HT-29 (cell line): Measurements from ENCODE around the gene TGM6. TPM values are rescaled to one million over a fixed set of nuclear protein-coding genes. Genes with fewer than 3 reads are reported as not detected.

Experiments used
- DNase-seq: peaks from one replicate; pipeline ENCODE4 v3.0.0-alpha.2; 2015; ENCODE audit warnings: low spot score
- total RNA-seq: library from RNA; depleted of rRNA; stranded (reverse); fragments of >200 nt; shearing (Covaris generic); gene quantifications from 2 replicates; pipeline ENCODE4 v1.2.3, GENCODE V29; 2014

Gene TGM6
- total RNA-seq, 1 experiment from 2014 or later, result not detected

DNA sequence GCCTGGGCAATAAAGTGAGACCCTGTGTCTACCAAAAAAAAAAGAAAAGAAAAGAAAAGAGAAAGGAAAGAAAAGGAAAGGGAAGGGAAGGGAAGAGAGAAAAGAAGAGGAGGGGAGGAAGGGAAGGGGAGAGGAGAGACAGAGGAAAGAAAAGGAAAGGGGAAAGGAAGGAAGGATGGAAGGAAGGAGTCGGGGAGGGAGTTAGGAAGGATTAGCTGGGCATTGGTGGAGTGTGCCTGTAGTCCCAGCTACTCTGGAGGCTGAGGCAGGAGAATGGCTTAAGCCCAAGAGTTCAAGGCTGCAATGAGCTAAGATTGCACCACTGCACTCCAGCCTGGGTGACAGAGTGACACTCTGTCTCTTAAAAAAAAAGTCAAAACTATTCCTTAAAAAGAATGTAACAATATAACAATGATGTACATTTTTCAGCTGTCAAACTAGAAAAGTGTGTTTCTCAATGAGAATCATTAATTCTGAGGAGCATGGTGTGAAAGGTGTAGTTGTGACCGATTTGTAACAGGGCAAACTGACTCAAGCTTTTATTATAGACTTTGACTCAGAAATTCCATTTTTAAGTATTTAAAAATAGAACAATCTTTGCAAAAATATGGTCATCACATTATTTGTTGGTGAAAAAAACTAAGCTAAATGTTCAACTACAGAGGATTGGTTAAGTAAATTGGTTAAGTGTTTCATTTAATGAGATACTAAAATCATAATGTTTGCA is 75.2 kb downstream of the TGM6 start:
- no peak for DNase-seq

DNA sequence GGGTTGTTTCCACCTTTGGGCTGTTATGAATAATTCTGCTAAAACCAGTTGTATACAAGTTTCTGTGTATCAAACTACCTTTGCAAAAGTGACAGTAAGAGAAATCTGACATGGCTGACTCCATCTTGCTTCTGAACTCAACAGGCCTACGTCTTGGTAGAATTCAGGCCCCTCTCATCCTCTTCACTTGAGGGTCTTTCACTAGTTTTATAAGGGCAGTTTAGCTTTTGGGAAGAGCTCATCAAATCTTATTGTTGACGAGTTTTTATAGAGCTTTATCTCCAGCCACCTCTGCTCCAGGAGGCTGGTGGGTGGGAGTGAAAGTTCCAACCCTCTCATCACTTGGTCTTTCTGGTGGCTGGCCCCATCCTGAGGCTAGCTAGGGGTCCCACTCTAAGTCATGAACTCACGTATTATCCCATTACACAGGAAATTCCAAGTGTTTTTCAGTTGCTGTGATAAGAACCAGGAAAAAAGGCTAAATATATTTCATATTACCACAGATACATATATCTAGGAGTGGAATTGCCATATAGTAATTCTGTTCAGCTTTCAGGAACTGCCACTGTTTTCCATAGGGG is 78.3 kb downstream of the TGM6 start:
- DNase-seq, result no peak

DNA sequence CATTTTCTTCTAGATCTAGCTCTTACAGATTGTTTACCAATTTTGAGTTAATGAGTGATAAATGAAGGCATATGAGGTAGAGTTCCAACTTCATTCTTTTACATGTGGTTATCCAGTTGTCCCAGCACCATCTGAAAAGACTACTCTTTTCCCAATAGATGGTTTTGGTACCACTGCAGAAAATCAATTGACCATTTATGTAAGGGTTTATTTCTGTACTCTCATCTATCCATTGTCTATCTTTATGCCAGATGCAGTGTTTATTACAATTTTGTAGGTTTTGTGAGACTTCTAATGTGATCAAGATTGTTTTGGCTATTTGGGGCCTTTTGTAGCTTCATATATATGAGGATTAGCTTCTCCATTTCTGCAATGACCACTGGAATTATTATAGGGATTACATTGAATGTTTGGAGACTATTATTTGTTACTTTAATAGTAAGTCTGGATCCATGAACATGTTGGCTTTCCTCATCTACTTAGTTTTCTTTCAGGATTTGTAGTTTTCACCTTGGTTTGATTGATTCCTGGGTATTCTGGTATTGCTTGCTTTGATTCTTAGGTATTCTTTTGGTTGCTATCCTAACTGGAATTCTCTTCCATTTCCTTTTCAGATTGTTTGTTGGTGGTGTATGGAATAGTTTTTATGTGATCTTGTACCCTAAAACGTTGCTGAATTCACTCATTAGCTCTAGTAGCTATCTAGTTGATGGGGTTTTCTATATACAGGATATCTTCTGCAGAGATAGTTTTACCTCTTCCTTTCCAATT is 79.5 kb downstream of the TGM6 start:
- DNase-seq, result no peak

DNA sequence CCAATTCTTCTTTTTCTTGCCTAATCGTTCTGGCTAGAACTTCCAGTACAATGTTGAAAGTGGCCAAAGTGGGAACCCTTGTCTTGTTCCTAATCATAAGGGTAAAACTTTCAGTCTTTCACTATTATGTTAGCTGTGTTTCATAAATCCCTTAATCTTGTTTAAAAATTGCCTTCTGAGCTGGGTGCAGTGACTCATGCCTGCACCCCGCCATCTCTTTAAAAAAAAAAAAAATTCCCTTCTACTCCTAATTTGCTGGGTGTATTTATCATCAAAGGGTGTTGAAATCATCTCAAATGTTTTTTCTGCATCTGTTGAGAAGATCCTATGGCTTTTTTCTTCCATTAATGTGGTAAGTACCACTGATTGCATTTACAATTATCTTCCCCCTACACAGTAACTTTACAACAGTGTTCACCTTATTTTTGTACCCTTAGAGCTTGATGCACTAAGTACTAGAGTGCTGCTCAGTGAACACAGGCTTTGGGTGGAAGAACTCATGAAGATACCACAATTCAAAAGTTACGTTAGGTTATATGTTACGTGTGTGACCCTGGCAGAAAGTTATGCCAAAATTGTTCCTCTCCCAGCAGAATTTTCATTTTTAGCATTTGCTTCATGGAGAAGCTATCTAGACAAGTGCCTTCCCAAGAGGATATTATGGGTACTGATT is 80.2 kb downstream of the TGM6 start:
- DNase-seq, result no peak

DNA sequence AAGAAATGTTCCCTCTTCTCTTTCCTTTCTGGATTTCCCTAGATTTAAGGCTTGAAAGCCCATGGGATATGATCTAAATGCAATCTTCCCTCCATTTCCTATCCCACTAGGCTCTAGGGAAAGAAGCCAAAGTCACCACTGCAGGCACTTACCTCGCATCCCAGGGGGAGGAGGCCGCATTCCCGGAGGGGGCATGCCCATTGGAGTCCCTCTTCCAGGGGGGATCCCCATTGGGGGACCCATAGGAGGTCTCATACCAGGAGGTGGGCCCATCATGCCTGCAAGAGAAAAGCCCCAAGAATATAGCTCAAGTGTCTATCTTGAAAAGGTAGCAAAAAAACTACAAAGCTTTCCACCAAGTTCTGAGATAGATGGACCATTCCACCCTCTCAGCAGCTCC is 81.8 kb downstream of the TGM6 start:
- DNase-seq, result no peak

DNA sequence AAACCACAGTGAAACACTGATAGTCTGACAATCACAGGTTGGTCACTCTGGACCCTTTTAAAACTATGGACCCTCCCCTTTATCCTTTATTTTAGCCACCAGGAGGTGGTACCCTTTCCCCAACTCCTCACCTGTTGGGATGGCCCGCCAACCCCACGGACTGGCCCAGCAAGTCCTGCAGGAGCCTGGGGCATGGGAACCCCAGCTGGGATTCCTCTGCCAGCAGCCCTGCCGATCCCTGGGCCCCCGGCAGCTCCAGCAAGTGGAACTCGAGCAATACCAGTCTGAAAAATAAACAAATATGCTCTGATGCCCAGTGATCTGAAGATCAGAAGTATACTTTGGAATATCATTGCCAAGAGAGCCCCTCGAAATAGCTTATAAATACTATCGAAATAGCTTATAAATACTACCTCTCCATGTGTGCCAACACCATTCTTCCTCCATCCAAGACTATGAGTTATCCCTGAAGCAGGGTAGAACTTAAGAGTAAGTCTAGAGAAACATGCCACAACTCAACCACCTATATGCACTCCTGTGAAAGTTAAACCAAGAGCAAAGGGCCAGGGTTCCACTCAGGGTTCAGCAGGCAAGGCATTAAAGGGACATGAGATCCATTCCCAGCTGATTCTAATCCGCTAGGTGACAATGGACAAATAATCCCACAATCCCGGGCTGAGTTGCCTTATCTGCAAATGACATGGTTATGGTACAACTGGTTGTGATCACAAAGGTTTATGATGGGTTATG is 83.1 kb downstream of the TGM6 start:
- DNase-seq, result no peak

DNA sequence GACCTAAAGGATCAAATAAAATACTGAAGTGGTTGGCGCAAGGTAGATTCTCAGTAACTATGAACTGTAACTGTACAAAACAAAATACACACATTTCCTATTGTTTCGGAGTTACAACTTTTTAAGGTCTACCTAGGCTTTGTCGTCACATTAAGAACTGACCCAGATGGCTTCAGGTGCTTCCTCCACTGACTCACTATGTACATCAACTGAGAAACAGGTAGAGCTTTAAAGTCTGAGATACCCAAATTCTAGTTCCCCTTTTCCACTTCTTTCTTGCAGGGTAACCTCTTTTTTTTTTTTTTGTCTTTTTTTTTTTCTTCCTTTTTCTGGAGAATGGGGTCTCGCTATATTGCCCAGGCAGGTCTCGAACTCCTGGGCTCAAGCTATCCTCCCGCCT is 84.4 kb downstream of the TGM6 start:
- DNase-seq, result no peak

DNA sequence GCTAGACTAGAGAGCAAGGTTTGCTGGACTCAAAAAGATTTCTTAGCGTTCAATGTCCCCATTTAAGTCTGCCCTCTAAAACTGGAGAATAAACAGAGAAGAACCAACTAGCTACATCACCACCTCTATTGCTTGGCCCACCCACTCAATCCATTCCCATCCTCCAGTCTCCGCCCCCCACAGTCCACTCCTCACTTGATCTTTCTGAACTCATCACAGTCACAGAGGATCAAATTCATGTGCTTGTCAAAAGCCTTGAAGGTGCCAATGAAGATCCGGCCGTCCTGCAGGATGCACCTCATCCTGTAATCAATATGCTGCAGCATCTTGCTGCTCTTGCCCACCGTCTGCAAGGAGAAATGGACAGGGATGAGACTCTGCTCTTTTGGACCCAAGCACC is 86.7 kb downstream of the TGM6 start:
- no peak for DNase-seq

DNA sequence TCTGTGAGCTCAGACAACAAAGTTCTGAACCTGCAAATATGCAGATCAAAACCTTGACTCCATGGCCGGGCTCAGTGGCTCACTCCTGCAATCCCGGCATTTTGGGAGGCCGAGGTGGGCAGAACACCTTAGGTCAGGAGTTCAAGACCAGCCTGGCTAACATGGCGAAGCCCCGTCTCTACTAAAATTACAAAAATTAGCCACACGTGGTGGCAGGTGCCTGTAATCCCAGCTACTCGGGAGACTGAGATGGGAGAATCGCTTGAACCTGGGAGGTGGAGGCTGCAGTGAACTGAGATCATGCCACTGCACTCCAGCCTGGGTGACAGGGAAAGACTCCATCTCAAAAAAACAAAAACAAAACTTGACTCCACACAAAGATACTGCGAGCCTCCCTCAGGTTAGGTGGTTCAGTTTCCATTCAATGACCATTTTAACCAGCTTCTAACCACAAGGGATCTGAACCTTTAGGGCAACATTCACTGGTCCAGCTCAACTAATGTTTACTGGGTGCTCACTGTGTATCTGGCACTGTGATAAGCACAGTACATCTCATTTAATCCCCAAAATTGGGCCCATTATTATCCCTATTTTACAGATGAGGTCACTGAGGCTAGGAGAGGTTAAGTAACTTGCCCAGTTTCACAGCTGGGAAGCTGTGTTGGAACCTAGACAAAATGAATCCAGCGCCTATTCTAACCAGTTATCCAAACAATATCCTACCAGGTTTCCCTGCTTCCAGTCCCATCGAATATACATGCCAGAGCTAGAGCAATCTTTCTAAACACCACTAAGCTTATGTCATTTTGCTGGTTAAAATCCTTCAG is 88.1 kb downstream of the TGM6 start:
- no peak for DNase-seq

DNA sequence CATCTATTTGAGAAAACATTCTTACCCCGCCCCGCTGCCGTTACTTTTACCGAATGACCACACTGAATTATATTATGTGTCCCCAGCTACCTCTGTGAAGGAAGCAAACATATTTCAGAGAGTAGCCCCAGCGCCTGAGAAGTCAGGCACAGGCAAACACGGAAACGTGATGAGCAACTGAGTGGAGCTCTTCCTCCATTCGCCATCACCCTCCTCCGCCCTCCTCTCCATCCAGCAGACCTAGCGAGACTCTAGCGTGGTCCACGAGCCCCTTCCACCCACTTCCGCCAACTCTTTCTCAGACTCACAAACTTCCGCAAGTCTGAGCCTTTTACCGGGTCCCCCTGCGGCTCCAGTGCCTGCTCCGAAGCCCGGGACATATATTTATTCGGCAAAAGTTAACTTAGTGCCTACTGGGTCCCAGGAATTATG is 89.3 kb downstream of the TGM6 start:
- peak; percentile 41 for DNase-seq

DNA sequence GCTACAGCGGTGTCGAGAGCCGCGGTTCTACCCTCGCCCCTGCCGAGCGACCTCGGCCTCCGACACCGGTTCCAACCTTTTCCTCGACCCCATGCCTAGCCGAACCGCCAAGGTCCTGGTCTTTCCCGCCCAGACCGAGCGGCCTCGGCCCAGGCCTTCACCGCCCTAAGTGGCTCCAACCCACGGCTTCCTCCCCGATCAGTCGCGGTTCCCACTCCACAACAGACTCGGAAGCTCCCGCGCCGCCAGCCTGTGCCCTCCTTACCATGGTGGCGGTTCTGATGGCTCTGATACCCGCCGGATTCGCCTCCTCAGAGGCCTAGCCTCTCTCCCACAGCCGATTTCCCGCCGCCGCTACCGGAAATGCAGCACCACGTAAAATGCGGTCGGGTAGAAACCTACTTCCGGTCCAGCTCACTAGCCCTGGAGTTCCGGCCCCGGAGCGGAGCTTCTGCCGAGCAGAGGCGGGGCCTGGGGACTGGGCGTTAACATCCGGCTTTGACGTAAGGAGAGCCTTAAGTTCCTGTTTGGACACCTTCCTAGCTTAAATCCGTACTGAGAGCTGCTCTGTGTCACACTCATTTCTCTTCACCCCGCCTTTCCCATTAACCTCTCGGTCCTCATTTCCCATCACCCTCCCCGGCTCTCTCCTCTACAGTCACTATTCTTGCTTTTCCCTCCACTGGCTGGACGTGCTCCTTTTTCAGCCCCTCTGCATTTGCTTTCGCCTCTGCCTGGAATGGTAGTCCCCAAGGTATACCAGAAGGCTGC is 89.9 kb downstream of the TGM6 start, which contains the start of gene SNRPB:
Gene SNRPB, minus strand, starts transcription at position 367 of the 771 bp plus-strand sequence. Its CDS starts 99 bp downstream, at position 268.
- peak; percentile 98 for DNase-seq

DNA sequence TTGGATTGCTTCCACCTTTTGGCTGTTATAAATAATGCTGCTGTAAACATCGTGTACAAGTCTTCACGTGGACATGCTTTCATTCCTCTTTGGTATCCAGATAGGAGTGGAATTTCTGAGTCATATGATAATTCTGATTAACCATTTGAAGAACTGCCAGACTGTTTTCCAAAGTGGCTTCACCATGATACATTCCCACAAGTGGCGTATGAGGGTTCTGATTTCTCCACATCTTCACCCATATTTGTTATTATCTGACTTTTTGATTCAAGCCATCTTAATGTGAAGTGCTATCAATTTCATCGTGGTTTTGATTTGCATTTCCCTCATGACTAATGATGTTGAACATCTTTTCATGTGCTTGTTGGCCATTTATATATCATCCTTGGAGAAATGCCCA is 92.8 kb downstream of the TGM6 start:
- DNase-seq, result no peak

DNA sequence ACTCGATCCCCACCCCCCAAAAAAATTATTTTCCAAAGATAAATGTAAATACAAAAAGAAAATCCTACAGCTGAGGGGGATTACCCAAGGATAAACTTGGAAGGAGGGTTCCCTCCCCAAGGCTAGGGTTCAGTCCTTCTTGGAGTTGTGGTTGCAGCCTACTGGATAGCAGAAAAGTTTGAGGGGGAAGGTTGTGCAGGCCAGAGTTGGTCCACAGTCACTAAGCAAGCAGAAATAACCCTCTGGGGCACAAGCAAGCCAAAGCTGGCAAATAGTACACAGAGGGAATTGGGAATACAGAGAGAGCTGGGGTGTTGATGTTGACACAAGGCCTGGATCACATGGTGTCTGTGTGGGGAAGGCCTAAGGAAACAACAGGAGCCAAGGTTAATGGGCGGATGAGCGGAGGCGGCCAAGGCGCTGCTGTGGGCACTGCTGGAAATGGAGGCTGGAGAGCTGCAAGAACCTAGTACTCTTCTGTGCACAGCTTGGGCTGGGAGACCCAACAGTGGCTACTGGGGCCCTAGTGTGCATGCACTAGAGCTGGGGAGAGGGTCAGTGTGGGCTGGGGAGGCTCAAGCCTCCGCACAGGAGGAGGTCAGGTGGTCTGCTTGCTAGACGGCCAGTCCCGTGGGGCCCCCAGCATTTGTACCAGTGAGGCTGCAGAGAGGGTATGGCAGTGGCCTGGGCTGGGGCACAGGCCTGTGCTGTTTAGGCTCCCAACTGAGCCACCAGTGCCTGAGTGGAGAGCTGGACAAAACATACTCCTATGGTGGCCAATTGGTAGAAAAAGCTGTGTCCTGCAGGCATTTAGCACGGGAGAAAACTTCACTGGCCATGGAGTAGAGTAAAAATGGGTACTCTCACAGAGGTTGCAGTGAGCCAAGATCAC is 95.4 kb downstream of the TGM6 start:
- no peak for DNase-seq

DNA sequence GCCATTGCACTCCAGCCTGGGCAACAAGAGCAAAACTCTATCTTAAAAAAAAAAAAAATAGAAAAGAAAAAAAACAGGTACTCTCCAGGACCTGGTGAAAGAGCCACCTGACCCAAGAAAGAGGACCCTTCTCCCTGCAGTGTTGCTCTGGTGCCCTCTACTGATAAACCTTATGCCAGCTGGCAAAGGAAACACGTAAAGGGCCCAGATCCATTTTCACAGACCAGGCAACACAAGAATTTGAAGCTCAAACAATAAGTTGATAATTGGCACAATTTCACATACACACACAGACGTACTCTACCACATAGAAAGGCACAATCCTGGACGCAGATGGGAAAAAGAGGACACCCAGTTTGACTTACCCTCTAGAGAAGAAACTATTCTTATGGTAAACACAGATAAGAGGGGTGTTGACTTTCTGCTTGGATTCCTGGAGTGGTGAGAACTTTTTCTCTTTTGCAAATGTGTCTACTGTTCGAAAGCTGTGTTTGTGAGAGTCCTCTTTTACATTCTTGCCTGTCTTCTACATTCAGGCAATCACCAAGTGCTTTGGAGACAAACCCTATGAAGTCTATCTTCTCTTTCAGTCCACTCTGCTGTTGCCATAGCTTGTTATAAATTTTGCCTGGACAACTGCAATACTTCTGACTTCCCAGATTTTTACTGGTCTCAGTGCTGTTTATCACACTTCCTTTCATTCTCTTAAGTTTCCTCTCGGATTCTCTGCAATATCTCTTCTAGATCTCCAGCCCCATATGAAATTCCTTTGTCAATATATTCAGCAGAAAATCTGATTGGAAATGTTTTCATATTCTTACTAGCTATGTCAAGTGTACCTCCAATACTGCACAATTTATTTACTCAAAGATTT is 96.3 kb downstream of the TGM6 start:
- no peak for DNase-seq

DNA sequence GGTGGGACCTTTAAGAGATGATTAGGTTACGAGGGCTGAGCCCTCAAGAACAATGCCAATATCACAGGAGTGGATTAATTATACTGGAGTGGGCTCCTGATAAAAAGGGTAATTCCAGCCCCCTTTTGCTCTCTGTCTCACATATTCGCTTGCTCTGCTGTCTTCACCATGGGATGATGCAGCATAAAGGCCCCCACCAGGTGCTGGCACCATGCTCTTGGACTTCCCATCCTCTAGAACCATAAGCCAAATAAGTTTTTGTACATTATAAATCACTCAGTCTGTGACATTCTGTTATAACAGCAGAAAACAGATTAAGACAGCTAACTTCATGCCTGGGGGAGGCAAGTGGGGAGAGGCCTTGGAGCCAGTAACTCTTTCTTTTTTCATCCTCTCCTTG is 99.7 kb downstream of the TGM6 start:
- no peak for DNase-seq
